ENCODE data around the gene SLC29A2.

GRCh38 chr11:66414120-66414934, 42.8 kb upstream of the SLC29A2 start:
- TF ChIP-seq CTCF (IDR thresholded peaks at IDR 0.05) (no peak), EP300 (IDR thresholded peaks at IDR 0.05; ENCODE audit: low read depth) (no peak), POLR2A (IDR thresholded peaks at IDR 0.05) (no peak)

Data from transverse colon (tissue), 3 donors.